ENCODE results near the gene MYH4. TPM values are rescaled to one million over a fixed set of nuclear protein-coding genes. Genes with fewer than 3 reads are reported as not detected.

The MYH4 gene
- total and polyA plus RNA-seq, 2 of the 8 experiments (the other 6 are each of a cell fraction or from before 2014, with no cell fraction given) = not detected

DNA sequence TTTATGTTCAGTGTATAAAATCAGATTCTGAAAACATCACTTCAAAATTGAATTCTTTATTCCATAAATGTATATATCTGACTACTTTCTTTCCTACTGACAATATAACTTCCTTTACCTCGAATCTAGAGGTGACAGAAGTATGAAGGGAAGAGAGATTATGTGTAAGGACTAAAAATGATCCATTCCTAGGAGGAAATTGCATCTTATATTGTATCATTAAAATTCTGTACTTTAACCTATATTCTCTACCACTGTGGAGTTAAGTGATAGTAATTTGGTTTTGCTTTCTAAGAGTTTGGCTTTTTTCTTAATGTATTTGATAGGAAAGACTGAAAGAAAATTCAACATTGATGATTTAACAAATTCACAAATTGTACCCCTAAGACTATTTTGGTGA lies 11.4 kb downstream of the MYH4 start:
- Histone ChIP-seq H4K5ac (ENCODE audit: insufficient read length, low read depth, low read length) (no peak overlapping the region), H3K9ac (replicated peaks in 1 of 4; ENCODE audit: extremely low read depth in 1 of 4, low read depth in 3 of 4, low read length in 3 of 4) (no peak overlapping the region), H3K18ac (ENCODE audit: extremely low read depth, low read length) (no peak overlapping the region), H3K23me2 (ENCODE audit: low read depth, low read length) (no peaks in the 10 kb centered on the region), H2AK5ac (ENCODE audit: low read depth, low read length) (no peak overlapping the region), H3K4me3 (ENCODE audit: extremely low read depth in 1 of 4, insufficient read depth in 2 of 4, low read depth in 3 of 4, low read length in 4 of 4) (no peak overlapping the region), H4K8ac (ENCODE audit: extremely low read depth, insufficient read depth, low read length) (no peak overlapping the region), H2BK15ac (ENCODE audit: low read length) (no peak overlapping the region), H3K36me3 (ENCODE audit: control insufficient read depth in 2 of 4, insufficient read depth in 4 of 4, low read length in 3 of 4) (no peaks in the 10 kb centered on the region), H3K79me2 (ENCODE audit: control insufficient read depth in 1 of 2, insufficient read depth in 2 of 2, low read length in 2 of 2) (no peaks in the 10 kb centered on the region), H3K79me1 (ENCODE audit: low read depth, low read length) (no peaks in the 10 kb centered on the region), H3K14ac (ENCODE audit: insufficient read length) (no peak overlapping the region), H3K27me3 (replicated peaks in 1 of 4; ENCODE audit: control insufficient read depth in 3 of 4, extremely low read depth in 1 of 4, insufficient read depth in 3 of 4, low read length in 3 of 4) (no peaks in the 10 kb centered on the region), H2BK20ac (ENCODE audit: low read length) (no peak overlapping the region), H2BK120ac (replicated peaks; ENCODE audit: low read depth, low read length) (no peak overlapping the region), H3K4me1 (replicated peaks in 1 of 4; ENCODE audit: control insufficient read depth in 3 of 4, insufficient read depth in 4 of 4, low read length in 3 of 4) (no peaks in the 10 kb centered on the region), H4K91ac (replicated peaks; ENCODE audit: insufficient read length, low read length) (no peak overlapping the region), H3K4me2 (ENCODE audit: insufficient read depth in 1 of 2, low read depth in 2 of 2, low read length in 2 of 2) (no peak overlapping the region), H3K9me3 (ENCODE audit: insufficient read depth in 2 of 2, low read depth in 1 of 2, low read length in 1 of 2) (no peaks in the 10 kb centered on the region), H3K4ac (replicated peaks; ENCODE audit: insufficient read length, low read depth, low read length) (no peak overlapping the region), H2BK12ac (ENCODE audit: low read depth, low read length) (no peak overlapping the region), H3K56ac (replicated peaks; ENCODE audit: insufficient read length, low read depth, low read length) (no peak overlapping the region), H2BK5ac (ENCODE audit: low read depth, low read length) (no peak overlapping the region), H4K20me1 (replicated peaks in 1 of 2; ENCODE audit: control insufficient read depth in 1 of 2, insufficient read depth in 2 of 2, low read length in 2 of 2) (no peaks in the 10 kb centered on the region), H3K27ac (ENCODE audit: low read depth, low read length) (no peak overlapping the region), H2AFZ (ENCODE audit: low read length) (no peak overlapping the region), H3K23ac (ENCODE audit: insufficient read length) (no peak overlapping the region)
- POLR2A ChIA-PET (ENCODE audit: partially characterized antibody) = no interaction called here
- WGBS, 2 experiments (ENCODE audit: extremely low coverage in 1 of 2, insufficient coverage in 1 of 2, insufficient read length in 1 of 2, insufficient replicate concordance in 2 of 2, low coverage in 1 of 2, low lambda C conversion rate in 2 of 2, missing lambda C conversion rate in 1 of 2) = 91% methylated on average over 1 of the region's 1 CpG; no CpG with 5 or more reads in 1 of the 2 experiments
- CTCF ChIA-PET (ENCODE audit: partially characterized antibody) = interaction anchor here (1.1 kb wide), 1 partner anchor 12 kb away, joined by 3 read pairs; no protein-coding TSS in a partner anchor
- DNase-seq (ENCODE audit: low read depth in 1 of 2, low spot score in 2 of 2) (no peak), FAIRE-seq (no peak)
- no peak for TF ChIP-seq SUZ12 (IDR thresholded peaks at IDR 0.05; ENCODE audit: low read length)
- no peak for TF ChIP-seq YY1 (IDR thresholded peaks at IDR 0.05; ENCODE audit: low read depth, low read length)
- TF ChIP-seq BCL11A (IDR thresholded peaks at IDR 0.05; ENCODE audit: low read depth in 2 of 2, low read length in 2 of 2) = no peak
